ENCODE results near the gene CPLX4. TPM values are rescaled to one million over a fixed set of nuclear protein-coding genes. Genes with fewer than 3 reads are reported as not detected.

CPLX4 gene
- polyA plus RNA-seq, 1 of the 3 experiments (the other 2 are of a cell fraction) = not detected

DNA sequence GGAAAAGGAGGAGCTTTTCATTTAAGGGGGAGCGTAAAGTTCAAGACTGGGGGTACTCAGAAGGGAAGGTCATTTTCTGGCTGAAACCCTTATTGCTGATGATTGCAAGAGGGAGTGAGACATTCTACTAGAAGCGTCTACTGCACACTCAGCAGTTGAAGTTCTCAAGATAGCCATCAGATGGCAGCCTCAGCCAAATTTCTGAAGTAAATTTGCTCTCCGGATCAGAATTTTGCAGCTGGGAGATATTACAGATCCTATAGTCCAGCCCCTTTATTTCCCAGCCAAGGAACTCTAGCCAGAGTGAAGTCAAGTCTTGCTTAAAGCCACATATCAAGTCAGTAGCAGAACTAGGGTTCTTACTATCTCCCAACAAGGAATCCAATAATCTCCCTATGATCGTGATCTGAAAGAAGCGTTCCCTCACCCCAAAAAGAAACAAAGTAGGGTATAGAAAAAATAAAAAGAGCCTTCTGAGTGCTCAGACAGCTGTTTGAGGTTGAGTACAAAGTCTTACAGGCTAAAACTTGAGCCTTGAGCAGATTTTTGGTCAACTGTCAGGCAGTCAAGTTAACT, 69.2 kb downstream of the CPLX4 start:
- no peaks in the 10 kb centered on the region for H3F3A ChIP-seq (replicated peaks; ENCODE audit: insufficient read depth)
- H3K27me3 ChIP-seq (ENCODE audit: insufficient read depth) = peaks cover 17% of the 10 kb centered on the region; the same call in 1 of the 2 replicates

DNA sequence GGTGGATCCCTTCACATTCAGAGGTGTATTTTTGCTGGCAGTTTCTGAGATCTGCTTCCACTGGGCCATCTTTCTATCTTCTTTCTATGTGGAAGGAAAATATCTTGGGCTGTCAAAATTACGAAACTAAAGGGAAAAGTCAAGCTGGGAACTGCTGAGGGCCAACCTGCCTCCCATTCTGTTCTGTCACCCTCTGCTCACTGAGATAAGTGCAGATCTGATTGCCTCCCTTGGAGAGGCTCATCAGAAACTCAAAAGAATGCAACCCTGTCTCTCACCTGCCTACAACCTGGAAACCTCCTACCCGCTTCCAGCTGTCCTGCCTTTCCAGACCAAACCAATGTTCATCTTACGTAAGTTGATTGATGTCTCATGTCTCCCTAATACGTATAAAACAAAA, 71.7 kb downstream of the CPLX4 start:
- Histone ChIP-seq H3K4me2 (no peak overlapping the region), H3K4me1 (ENCODE audit: control insufficient read depth in 1 of 2, insufficient read depth in 2 of 2, low read depth in 1 of 2, low read length in 1 of 2) (0 out of 4 replicates have a peak, but pooled peaks cover 0 to 4% of the 10 kb centered on the region in 2 experiments), H3K79me2 (ENCODE audit: insufficient read depth) (no peaks in the 10 kb centered on the region), H2AFZ (ENCODE audit: low read depth) (no peak overlapping the region), H3K9me2 (no peaks in the 10 kb centered on the region), H3K9me3 (no peaks in the 10 kb centered on the region), H3K36me3 (replicated peaks in 1 of 2; ENCODE audit: control insufficient read depth in 1 of 2, insufficient read depth in 2 of 2, low read length in 1 of 2) (no peaks in the 10 kb centered on the region), H3K9ac (no peak overlapping the region), H3K27me3 (ENCODE audit: insufficient read depth) (peaks cover 17% of the 10 kb centered on the region; the same call in 1 of the 2 replicates), H3F3A (replicated peaks; ENCODE audit: insufficient read depth) (no peaks in the 10 kb centered on the region), H4K20me1 (ENCODE audit: insufficient read depth) (no peaks in the 10 kb centered on the region), H3K4me3 (ENCODE audit: low read depth in 2 of 2, low read length in 1 of 2) (no peak overlapping the region), H3K27ac (ENCODE audit: low read depth in 2 of 2, low read length in 1 of 2) (no peak overlapping the region)
- WGBS (ENCODE audit: low lambda C conversion rate) = 50% methylated on average over 4 of the region's 4 CpGs
- no peak for DNase-seq
- ChIA-PET POLR2A (no interaction called here), CTCF (interaction anchor here (5.2 to 5.3 kb wide), 2 partner anchors 62 to 155 kb away, joined by 92 to 143 read pairs; no protein-coding TSS in a partner anchor)
- TF ChIP-seq CHD2 (IDR thresholded peaks at IDR 0.05; ENCODE audit: low read length, partially characterized antibody) = no peak
- TF ChIP-seq, protein P1, sequence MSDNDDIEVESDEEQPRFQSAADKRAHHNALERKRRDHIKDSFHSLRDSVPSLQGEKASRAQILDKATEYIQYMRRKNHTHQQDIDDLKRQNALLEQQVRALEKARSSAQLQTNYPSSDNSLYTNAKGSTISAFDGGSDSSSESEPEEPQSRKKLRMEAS (IDR thresholded peaks at IDR 0.05; ENCODE audit: low read depth) = no peak
- TF ChIP-seq FOSL2 (IDR thresholded peaks at IDR 0.05; ENCODE audit: borderline replicate concordance, low read depth) = no peak
- no peak for TF ChIP-seq RAD21 (IDR thresholded peaks at IDR 0.05; ENCODE audit: low read length)
- TF ChIP-seq, protein P2, sequence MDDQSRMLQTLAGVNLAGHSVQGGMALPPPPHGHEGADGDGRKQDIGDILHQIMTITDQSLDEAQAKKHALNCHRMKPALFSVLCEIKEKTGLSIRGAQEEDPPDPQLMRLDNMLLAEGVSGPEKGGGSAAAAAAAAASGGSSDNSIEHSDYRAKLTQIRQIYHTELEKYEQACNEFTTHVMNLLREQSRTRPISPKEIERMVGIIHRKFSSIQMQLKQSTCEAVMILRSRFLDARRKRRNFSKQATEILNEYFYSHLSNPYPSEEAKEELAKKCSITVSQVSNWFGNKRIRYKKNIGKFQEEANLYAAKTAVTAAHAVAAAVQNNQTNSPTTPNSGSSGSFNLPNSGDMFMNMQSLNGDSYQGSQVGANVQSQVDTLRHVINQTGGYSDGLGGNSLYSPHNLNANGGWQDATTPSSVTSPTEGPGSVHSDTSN (IDR thresholded peaks at IDR 0.05) = no peak
- no peak for TF ChIP-seq RCOR1 (IDR thresholded peaks at IDR 0.05; ENCODE audit: low read length)
- TF ChIP-seq TCF12 (IDR thresholded peaks at IDR 0.05) = no peak
- TF ChIP-seq FOXJ3 (CRISPR knock-in tag; IDR thresholded peaks at IDR 0.05) = no peak

More for the DNA sequence above, 69.2 kb downstream of the CPLX4 start:
- peak; percentile 76 for DNase-seq
- no peak overlapping the region; the same call in 1 of the 2 replicates for H3K4me2 ChIP-seq
- no peaks in the 10 kb centered on the region for H3K79me2 ChIP-seq (ENCODE audit: insufficient read depth)
- no peaks in the 10 kb centered on the region for H3K36me3 ChIP-seq (replicated peaks in 1 of 2; ENCODE audit: control insufficient read depth in 1 of 2, insufficient read depth in 2 of 2, low read length in 1 of 2)
- peak overlapping the region in 1 of 2 experiments; percentile 4; a peak in 1 of 4 replicates for H3K4me3 ChIP-seq (ENCODE audit: low read depth in 2 of 2, low read length in 1 of 2)
- H3K4me1 ChIP-seq (ENCODE audit: control insufficient read depth in 1 of 2, insufficient read depth in 2 of 2, low read depth in 1 of 2, low read length in 1 of 2) = 0 out of 4 replicates have a peak, but pooled peaks cover 0 to 4% of the 10 kb centered on the region in 2 experiments
- 26% methylated on average over 5 of the region's 5 CpGs for WGBS (ENCODE audit: low lambda C conversion rate)
- no peaks in the 10 kb centered on the region for H4K20me1 ChIP-seq (ENCODE audit: insufficient read depth)
- POLR2A ChIA-PET = no interaction called here
- H2AFZ ChIP-seq (ENCODE audit: low read depth) = peak overlapping the region; percentile 39; the same call in 1 of the 2 replicates
- CTCF ChIA-PET = interaction anchor here (0.6 to 5.3 kb wide), 73 partner anchors 9 to 718 kb away, joined by 3 to 143 read pairs (median 4); partner anchors contain the start of genes CPLX4, GRP, LMAN1 and RAX
- TF ChIP-seq GABPA (IDR thresholded peaks at IDR 0.05; ENCODE audit: low read depth) (no peak), EP300 (IDR thresholded peaks at IDR 0.05; ENCODE audit: borderline replicate concordance in 1 of 2, low read depth in 1 of 2, low read length in 1 of 2) (no peak), RFX5 (IDR thresholded peaks at IDR 0.05; ENCODE audit: low read length) (0 out of 2 replicates have a peak, but pooled peaks have one; percentile 9), CHD2 (IDR thresholded peaks at IDR 0.05; ENCODE audit: low read length, partially characterized antibody) (peak; percentile 24), SMC3 (IDR thresholded peaks at IDR 0.05; ENCODE audit: low read depth, low read length) (peak; percentile 78), SIN3A (IDR thresholded peaks at IDR 0.05; ENCODE audit: borderline replicate concordance, low read depth, low read length) (no peak), TEAD4 (IDR thresholded peaks at IDR 0.05; ENCODE audit: borderline replicate concordance, insufficient read depth) (no peak), EZH2phosphoT487 (IDR thresholded peaks at IDR 0.05; ENCODE audit: borderline replicate concordance, low read depth) (no peak), ELF1 (IDR thresholded peaks at IDR 0.05) (no peak), RXRA (IDR thresholded peaks at IDR 0.05; ENCODE audit: borderline replicate concordance, low read depth) (no peak), TCF12 (IDR thresholded peaks at IDR 0.05) (peak; percentile 24; the same call in 1 of the 2 replicates), JUND (IDR thresholded peaks at IDR 0.05) (no peak), RAD21 (IDR thresholded peaks at IDR 0.05; ENCODE audit: low read length) (peak; percentile 93), NFIC (IDR thresholded peaks at IDR 0.05; ENCODE audit: borderline replicate concordance) (no peak)
- TF ChIP-seq, protein P3, sequence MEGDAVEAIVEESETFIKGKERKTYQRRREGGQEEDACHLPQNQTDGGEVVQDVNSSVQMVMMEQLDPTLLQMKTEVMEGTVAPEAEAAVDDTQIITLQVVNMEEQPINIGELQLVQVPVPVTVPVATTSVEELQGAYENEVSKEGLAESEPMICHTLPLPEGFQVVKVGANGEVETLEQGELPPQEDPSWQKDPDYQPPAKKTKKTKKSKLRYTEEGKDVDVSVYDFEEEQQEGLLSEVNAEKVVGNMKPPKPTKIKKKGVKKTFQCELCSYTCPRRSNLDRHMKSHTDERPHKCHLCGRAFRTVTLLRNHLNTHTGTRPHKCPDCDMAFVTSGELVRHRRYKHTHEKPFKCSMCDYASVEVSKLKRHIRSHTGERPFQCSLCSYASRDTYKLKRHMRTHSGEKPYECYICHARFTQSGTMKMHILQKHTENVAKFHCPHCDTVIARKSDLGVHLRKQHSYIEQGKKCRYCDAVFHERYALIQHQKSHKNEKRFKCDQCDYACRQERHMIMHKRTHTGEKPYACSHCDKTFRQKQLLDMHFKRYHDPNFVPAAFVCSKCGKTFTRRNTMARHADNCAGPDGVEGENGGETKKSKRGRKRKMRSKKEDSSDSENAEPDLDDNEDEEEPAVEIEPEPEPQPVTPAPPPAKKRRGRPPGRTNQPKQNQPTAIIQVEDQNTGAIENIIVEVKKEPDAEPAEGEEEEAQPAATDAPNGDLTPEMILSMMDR (IDR thresholded peaks at IDR 0.05) = peak; percentile 78
- TF ChIP-seq, protein P1 (IDR thresholded peaks at IDR 0.05; ENCODE audit: low read depth) = no peak
- TF ChIP-seq, protein P2 (IDR thresholded peaks at IDR 0.05) = no peak
- H3K9ac ChIP-seq = no peak overlapping the region
- no peaks in the 10 kb centered on the region for H3K9me2 ChIP-seq
- no peaks in the 10 kb centered on the region for H3K9me3 ChIP-seq
- no peak overlapping the region for H3K27ac ChIP-seq (ENCODE audit: low read depth in 2 of 2, low read length in 1 of 2)

All from SK-N-SH (cell line).